ENCODE measurements around the gene RBM15B. TPM values are rescaled to one million over a fixed set of nuclear protein-coding genes. Genes with fewer than 3 reads are reported as not detected.

Gene RBM15B
- polyA plus RNA-seq, 1 donor from 2014 or later, result 24.1 TPM

- Histone ChIP-seq H3K4me2 (ENCODE audit: low read length) (no peak overlapping the region), H3K27me3 (ENCODE audit: insufficient read depth, low read depth, low read length) (no peaks in the 10 kb centered on the region), H2AFZ (ENCODE audit: low read depth, low read length) (no peak overlapping the region), H4K20me1 (ENCODE audit: insufficient read depth) (no peaks in the 10 kb centered on the region), H3K9me3 (ENCODE audit: low read length) (no peaks in the 10 kb centered on the region), H3K4me3 (ENCODE audit: low read length) (no peak overlapping the region), H3K9me2 (ENCODE audit: insufficient read depth, low read length) (no peaks in the 10 kb centered on the region), H3F3A (ENCODE audit: insufficient read depth, low read length, poor library complexity, severe bottlenecking) (no peaks in the 10 kb centered on the region), H3K79me2 (replicated peaks; ENCODE audit: insufficient read depth, low read length) (no peaks in the 10 kb centered on the region), H3K27ac (ENCODE audit: low read length) (no peak overlapping the region), H3K36me3 (ENCODE audit: insufficient read depth, low read length) (peaks cover 3% of the 10 kb centered on the region), H3K9ac (ENCODE audit: low read length) (no peak overlapping the region)
- TF ChIP-seq, protein P1, sequence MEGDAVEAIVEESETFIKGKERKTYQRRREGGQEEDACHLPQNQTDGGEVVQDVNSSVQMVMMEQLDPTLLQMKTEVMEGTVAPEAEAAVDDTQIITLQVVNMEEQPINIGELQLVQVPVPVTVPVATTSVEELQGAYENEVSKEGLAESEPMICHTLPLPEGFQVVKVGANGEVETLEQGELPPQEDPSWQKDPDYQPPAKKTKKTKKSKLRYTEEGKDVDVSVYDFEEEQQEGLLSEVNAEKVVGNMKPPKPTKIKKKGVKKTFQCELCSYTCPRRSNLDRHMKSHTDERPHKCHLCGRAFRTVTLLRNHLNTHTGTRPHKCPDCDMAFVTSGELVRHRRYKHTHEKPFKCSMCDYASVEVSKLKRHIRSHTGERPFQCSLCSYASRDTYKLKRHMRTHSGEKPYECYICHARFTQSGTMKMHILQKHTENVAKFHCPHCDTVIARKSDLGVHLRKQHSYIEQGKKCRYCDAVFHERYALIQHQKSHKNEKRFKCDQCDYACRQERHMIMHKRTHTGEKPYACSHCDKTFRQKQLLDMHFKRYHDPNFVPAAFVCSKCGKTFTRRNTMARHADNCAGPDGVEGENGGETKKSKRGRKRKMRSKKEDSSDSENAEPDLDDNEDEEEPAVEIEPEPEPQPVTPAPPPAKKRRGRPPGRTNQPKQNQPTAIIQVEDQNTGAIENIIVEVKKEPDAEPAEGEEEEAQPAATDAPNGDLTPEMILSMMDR (IDR thresholded peaks at IDR 0.05; ENCODE audit: poor library complexity, severe bottlenecking), result no peak
- TF ChIP-seq TAF1 (IDR thresholded peaks at IDR 0.05; ENCODE audit: low read depth) (no peak), MXI1 (conservative IDR thresholded peaks at IDR 0.05; ENCODE audit: poor library complexity, severe bottlenecking) (no peak), POLR2AphosphoS5 (IDR thresholded peaks at IDR 0.05) (no peak), EP300 (conservative IDR thresholded peaks at IDR 0.05; ENCODE audit: poor library complexity, severe bottlenecking) (no peak), EZH2 (IDR thresholded peaks at IDR 0.05; ENCODE audit: borderline replicate concordance, insufficient read depth, low read length, poor library complexity, severe bottlenecking) (no peak), REST (IDR thresholded peaks at IDR 0.05; ENCODE audit: borderline replicate concordance) (no peak), RAD21 (conservative IDR thresholded peaks at IDR 0.05) (no peak), SMC3 (conservative IDR thresholded peaks at IDR 0.05; ENCODE audit: poor library complexity) (no peak)
These were observed 46.0 kb downstream of the RBM15B start for GRCh38 chr3:51436998-51437639.

DNA sequence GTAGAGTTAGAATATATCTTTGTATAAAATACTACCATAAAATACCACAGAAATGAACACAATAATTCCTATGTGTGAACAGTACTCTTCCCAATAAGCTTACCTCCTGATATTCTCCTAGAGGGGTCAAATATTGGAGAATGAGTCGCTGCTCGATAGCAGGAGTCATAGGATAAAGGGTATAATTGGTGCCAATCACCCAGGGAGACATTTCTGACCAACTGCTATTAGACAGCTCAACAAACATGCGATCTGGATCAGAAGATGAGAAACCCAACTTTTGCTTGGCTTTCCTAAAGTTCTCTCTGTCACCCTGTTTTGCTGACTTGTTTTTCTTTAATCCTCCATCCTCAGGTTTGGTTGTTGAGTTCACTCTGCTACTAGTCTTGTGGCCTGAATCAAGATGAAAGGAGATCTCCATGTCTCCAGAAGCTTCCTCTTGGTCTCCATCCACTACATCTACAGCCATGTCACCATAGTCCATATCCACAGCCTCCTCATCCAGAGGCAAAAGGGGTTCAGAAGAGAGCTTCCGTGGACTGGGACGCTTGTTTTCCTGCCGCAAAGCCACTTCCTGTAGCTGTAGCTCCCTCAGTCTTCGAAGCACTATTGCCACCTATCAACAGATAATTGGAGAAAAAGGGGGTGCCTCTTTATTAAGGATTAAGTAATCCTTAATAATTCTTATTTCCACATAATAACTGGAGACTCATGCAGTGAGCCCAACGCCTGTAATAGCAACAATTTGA, 50.4 kb downstream of the RBM15B start:
- H3K27ac ChIP-seq (ENCODE audit: low read length), result no peak overlapping the region
- no peak for TF ChIP-seq SMC3 (conservative IDR thresholded peaks at IDR 0.05; ENCODE audit: poor library complexity)
- TF ChIP-seq MXI1 (conservative IDR thresholded peaks at IDR 0.05; ENCODE audit: poor library complexity, severe bottlenecking), result no peak
- no peak for TF ChIP-seq EZH2 (IDR thresholded peaks at IDR 0.05; ENCODE audit: borderline replicate concordance, insufficient read depth, low read length, poor library complexity, severe bottlenecking)
- no peak for TF ChIP-seq REST (IDR thresholded peaks at IDR 0.05; ENCODE audit: borderline replicate concordance)
- no peak overlapping the region for H3K4me2 ChIP-seq (ENCODE audit: low read length)
- H3F3A ChIP-seq (ENCODE audit: insufficient read depth, low read length, poor library complexity, severe bottlenecking), result no peaks in the 10 kb centered on the region
- peaks cover 3% of the 10 kb centered on the region for H3K36me3 ChIP-seq (ENCODE audit: insufficient read depth, low read length)
- H3K9ac ChIP-seq (ENCODE audit: low read length), result no peak overlapping the region
- H3K27me3 ChIP-seq (ENCODE audit: insufficient read depth, low read depth, low read length), result no peaks in the 10 kb centered on the region
- H4K20me1 ChIP-seq (ENCODE audit: insufficient read depth), result no peaks in the 10 kb centered on the region
- no peak overlapping the region for H3K4me3 ChIP-seq (ENCODE audit: low read length)
- H3K9me3 ChIP-seq (ENCODE audit: low read length), result no peaks in the 10 kb centered on the region
- no peaks in the 10 kb centered on the region for H3K9me2 ChIP-seq (ENCODE audit: insufficient read depth, low read length)
- H2AFZ ChIP-seq (ENCODE audit: low read depth, low read length), result no peak overlapping the region
- H3K79me2 ChIP-seq (replicated peaks; ENCODE audit: insufficient read depth, low read length), result no peaks in the 10 kb centered on the region
